Fibroblast of upper back skin (primary cell): ENCODE results near the gene EXO5.
A peak's percentile ranks its signal among the peaks of the same experiment; 100 is the strongest.
"Not testable (repeated sequence)": the region's sequence is repeated elsewhere in the genome, so short reads cannot be mapped to it uniquely, and the experiment has no call there.

Experiments
- DNase-seq: peaks from one replicate; pipeline ENCODE4 v3.0.0-alpha.2; 2013

Gene EXO5

GRCh38 chr1:40508375-40509341 lies at the start of gene EXO5:
TSS of gene EXO5 (plus strand) at chr1:40508767. CDS start at chr1:40514545, 5,778 bp downstream.
- DNase-seq, result peak; percentile 75

- DNase-seq, result no peak
Measured at GRCh38 chr1:40462956-40463590, 45.5 kb upstream of the EXO5 start.

- DNase-seq, result no peak
Measured at GRCh38 chr1:40469327-40469726, 39.2 kb upstream of the EXO5 start.

GRCh38 chr1:40475268-40475667 lies 33.3 kb upstream of the EXO5 start:
- no peak for DNase-seq

- peak; percentile 66 for DNase-seq
Measured at GRCh38 chr1:40476924-40477677, 31.5 kb upstream of the EXO5 start, which contains the start of gene ZFP69. TSS of gene ZFP69 (plus strand) at chr1:40477290. CDS start at chr1:40479362, 2,072 bp downstream.

GRCh38 chr1:40477678-40478053 lies 30.9 kb upstream of the EXO5 start:
- DNase-seq, result peak; percentile 11

GRCh38 chr1:40478276-40478675 lies 30.3 kb upstream of the EXO5 start:
- no peak for DNase-seq

- DNase-seq, result no peak
Measured at GRCh38 chr1:40479156-40479555, 29.4 kb upstream of the EXO5 start.

- no peak for DNase-seq
Measured at GRCh38 chr1:40495315-40495903, 13.2 kb upstream of the EXO5 start.

- DNase-seq, result not testable (repeated sequence)
Measured at GRCh38 chr1:40502651-40503050, 5.9 kb upstream of the EXO5 start.

- no peak for DNase-seq
Measured at GRCh38 chr1:40507973-40508372, 594 bp upstream of the EXO5 start.

GRCh38 chr1:40519517-40519916 lies 10.9 kb downstream of the EXO5 start:
- no peak for DNase-seq

- DNase-seq, result peak; percentile 2
Measured at GRCh38 chr1:40530735-40531380, 22.3 kb downstream of the EXO5 start.

- DNase-seq, result peak; percentile 95
Measured at GRCh38 chr1:40531381-40532061, 23.0 kb downstream of the EXO5 start, which contains the start of gene ZNF684. TSS of gene ZNF684 (plus strand) at chr1:40531637. CDS start at chr1:40533167, 1,530 bp downstream.

GRCh38 chr1:40532062-40532389 lies 23.5 kb downstream of the EXO5 start:
- DNase-seq, result no peak

GRCh38 chr1:40532844-40533424 lies 24.4 kb downstream of the EXO5 start:
- DNase-seq, result peak; percentile 49

GRCh38 chr1:40534589-40534988 lies 26.0 kb downstream of the EXO5 start:
- DNase-seq, result no peak

- DNase-seq, result no peak
Measured at GRCh38 chr1:40535732-40536131, 27.2 kb downstream of the EXO5 start.

- no peak for DNase-seq
Measured at GRCh38 chr1:40539338-40539737, 30.8 kb downstream of the EXO5 start.

- no peak for DNase-seq
Measured at GRCh38 chr1:40546957-40547356, 38.4 kb downstream of the EXO5 start.

GRCh38 chr1:40553017-40553416 lies 44.5 kb downstream of the EXO5 start:
- no peak for DNase-seq
